ENCODE data around the gene COL2A1.
A peak's percentile ranks its signal among the peaks of the same experiment; 100 is the strongest.

The COL2A1 gene

GRCh38 chr12:48037267-48037915 is 33.1 kb upstream of the COL2A1 start:
- Histone ChIP-seq H3K4me1 (ENCODE audit: insufficient read depth, low read length) (peaks cover 18% of the 10 kb centered on the region), H3K9me3 (ENCODE audit: control insufficient read depth, insufficient read depth, low read length) (no peaks in the 10 kb centered on the region), H3K9ac (ENCODE audit: low read depth, low read length) (peak overlapping the region; percentile 27; the same call in 1 of the 2 replicates), H3K36me3 (ENCODE audit: insufficient read depth, low read length) (no peaks in the 10 kb centered on the region)

- no peaks in the 10 kb centered on the region for H3K36me3 ChIP-seq (ENCODE audit: insufficient read depth, low read length)
- H3K4me1 ChIP-seq (ENCODE audit: insufficient read depth, low read length) = peaks cover 18% of the 10 kb centered on the region
- no peak overlapping the region for H3K9ac ChIP-seq (ENCODE audit: low read depth, low read length)
- no peaks in the 10 kb centered on the region for H3K9me3 ChIP-seq (ENCODE audit: control insufficient read depth, insufficient read depth, low read length)
Observed at GRCh38 chr12:48036818-48037217, 32.5 kb upstream of the COL2A1 start.

GRCh38 chr12:48034835-48035805 is 30.8 kb upstream of the COL2A1 start:
- Histone ChIP-seq H3K4me1 (ENCODE audit: insufficient read depth, low read length) (peaks cover 21% of the 10 kb centered on the region), H3K9me3 (ENCODE audit: control insufficient read depth, insufficient read depth, low read length) (no peaks in the 10 kb centered on the region), H3K36me3 (ENCODE audit: insufficient read depth, low read length) (no peaks in the 10 kb centered on the region), H3K9ac (ENCODE audit: low read depth, low read length) (no peak overlapping the region)

GRCh38 chr12:48033451-48033850 is 29.2 kb upstream of the COL2A1 start:
- Histone ChIP-seq H3K9me3 (ENCODE audit: control insufficient read depth, insufficient read depth, low read length) (no peaks in the 10 kb centered on the region), H3K4me1 (ENCODE audit: insufficient read depth, low read length) (peaks cover 21% of the 10 kb centered on the region), H3K36me3 (ENCODE audit: insufficient read depth, low read length) (no peaks in the 10 kb centered on the region), H3K9ac (ENCODE audit: low read depth, low read length) (no peak overlapping the region)

GRCh38 chr12:48032597-48032996 is 28.3 kb upstream of the COL2A1 start:
- H3K4me1 ChIP-seq (ENCODE audit: insufficient read depth, low read length) = peaks cover 15% of the 10 kb centered on the region
- H3K9ac ChIP-seq (ENCODE audit: low read depth, low read length) = no peak overlapping the region
- no peaks in the 10 kb centered on the region for H3K36me3 ChIP-seq (ENCODE audit: insufficient read depth, low read length)
- H3K9me3 ChIP-seq (ENCODE audit: control insufficient read depth, insufficient read depth, low read length) = no peaks in the 10 kb centered on the region

GRCh38 chr12:48031135-48031960 is 27.1 kb upstream of the COL2A1 start:
- Histone ChIP-seq H3K36me3 (ENCODE audit: insufficient read depth, low read length) (no peaks in the 10 kb centered on the region), H3K9ac (ENCODE audit: low read depth, low read length) (no peak overlapping the region), H3K4me1 (ENCODE audit: insufficient read depth, low read length) (peaks cover 5% of the 10 kb centered on the region), H3K9me3 (ENCODE audit: control insufficient read depth, insufficient read depth, low read length) (no peaks in the 10 kb centered on the region)

GRCh38 chr12:48030173-48030650 is 25.9 kb upstream of the COL2A1 start:
- no peaks in the 10 kb centered on the region for H3K9me3 ChIP-seq (ENCODE audit: control insufficient read depth, insufficient read depth, low read length)
- no peaks in the 10 kb centered on the region for H3K36me3 ChIP-seq (ENCODE audit: insufficient read depth, low read length)
- H3K4me1 ChIP-seq (ENCODE audit: insufficient read depth, low read length) = peaks cover 3% of the 10 kb centered on the region
- no peak overlapping the region for H3K9ac ChIP-seq (ENCODE audit: low read depth, low read length)

- peaks cover 3% of the 10 kb centered on the region for H3K4me1 ChIP-seq (ENCODE audit: insufficient read depth, low read length)
- no peaks in the 10 kb centered on the region for H3K9me3 ChIP-seq (ENCODE audit: control insufficient read depth, insufficient read depth, low read length)
- H3K9ac ChIP-seq (ENCODE audit: low read depth, low read length) = no peak overlapping the region
- H3K36me3 ChIP-seq (ENCODE audit: insufficient read depth, low read length) = no peaks in the 10 kb centered on the region
Observed at GRCh38 chr12:48029491-48030172, 25.4 kb upstream of the COL2A1 start.

- Histone ChIP-seq H3K4me1 (ENCODE audit: insufficient read depth, low read length) (peaks cover 3% of the 10 kb centered on the region), H3K9me3 (ENCODE audit: control insufficient read depth, insufficient read depth, low read length) (no peaks in the 10 kb centered on the region), H3K9ac (ENCODE audit: low read depth, low read length) (no peak overlapping the region), H3K36me3 (ENCODE audit: insufficient read depth, low read length) (no peaks in the 10 kb centered on the region)
Observed at GRCh38 chr12:48028541-48029431, 24.5 kb upstream of the COL2A1 start.

- no peak overlapping the region for H3K9ac ChIP-seq (ENCODE audit: low read depth, low read length)
- no peaks in the 10 kb centered on the region for H3K9me3 ChIP-seq (ENCODE audit: control insufficient read depth, insufficient read depth, low read length)
- no peaks in the 10 kb centered on the region for H3K36me3 ChIP-seq (ENCODE audit: insufficient read depth, low read length)
- peaks cover 14% of the 10 kb centered on the region for H3K4me1 ChIP-seq (ENCODE audit: insufficient read depth, low read length)
Observed at GRCh38 chr12:48027183-48028002, 23.1 kb upstream of the COL2A1 start.

GRCh38 chr12:48026060-48026827 is 22.0 kb upstream of the COL2A1 start:
- Histone ChIP-seq H3K4me1 (ENCODE audit: insufficient read depth, low read length) (peaks cover 12% of the 10 kb centered on the region), H3K9me3 (ENCODE audit: control insufficient read depth, insufficient read depth, low read length) (no peaks in the 10 kb centered on the region), H3K36me3 (ENCODE audit: insufficient read depth, low read length) (no peaks in the 10 kb centered on the region), H3K9ac (ENCODE audit: low read depth, low read length) (no peak overlapping the region)

- H3K9me3 ChIP-seq (ENCODE audit: control insufficient read depth, insufficient read depth, low read length) = no peaks in the 10 kb centered on the region
- no peak overlapping the region for H3K9ac ChIP-seq (ENCODE audit: low read depth, low read length)
- peaks cover 11% of the 10 kb centered on the region for H3K4me1 ChIP-seq (ENCODE audit: insufficient read depth, low read length)
- no peaks in the 10 kb centered on the region for H3K36me3 ChIP-seq (ENCODE audit: insufficient read depth, low read length)
Observed at GRCh38 chr12:48025281-48025680, 21.0 kb upstream of the COL2A1 start.
